Measurements from ENCODE around the gene RBM8A.

RBM8A gene

DNA sequence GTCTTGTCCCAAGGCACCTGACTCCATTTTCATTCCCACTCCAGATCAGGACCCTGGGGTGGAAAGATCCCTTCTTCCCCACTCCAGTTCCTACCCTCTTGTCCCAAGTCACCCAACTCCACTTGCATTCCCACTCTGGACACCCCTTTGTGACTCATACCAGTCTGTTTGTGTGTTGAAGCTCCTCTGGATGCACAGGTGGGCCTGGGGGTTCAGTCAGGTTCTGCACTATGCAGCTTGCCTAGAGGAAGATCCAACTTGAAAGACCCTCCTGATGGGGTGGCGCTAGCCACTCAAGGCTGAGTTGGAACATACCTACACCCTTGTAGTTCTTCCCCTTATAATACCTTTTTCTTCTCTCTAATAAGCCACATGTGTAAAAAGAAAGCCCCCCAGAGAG, 31.8 kb downstream of the RBM8A start:
- Histone ChIP-seq H3K79me2 (ENCODE audit: insufficient read depth, low read length) (no peaks in the 10 kb centered on the region), H3K27ac (ENCODE audit: low read depth, low read length, poor library complexity, severe bottlenecking) (no peak overlapping the region), H3K4me3 (ENCODE audit: low read depth, low read length, poor library complexity, severe bottlenecking) (no peak overlapping the region), H3K9me2 (ENCODE audit: low read depth, low read length) (no peaks in the 10 kb centered on the region), H2AFZ (ENCODE audit: low read length) (no peak overlapping the region), H3K4me1 (ENCODE audit: insufficient read depth, low read length, severe bottlenecking) (no peaks in the 10 kb centered on the region), H3K4me2 (ENCODE audit: low read length) (no peak overlapping the region), H3K9ac (ENCODE audit: low read length) (no peak overlapping the region), H3K27me3 (ENCODE audit: insufficient read depth, low read length) (no peaks in the 10 kb centered on the region), H4K20me1 (ENCODE audit: insufficient read depth, low read length) (no peaks in the 10 kb centered on the region), H3K9me3 (ENCODE audit: low read length) (no peaks in the 10 kb centered on the region), H3K36me3 (ENCODE audit: insufficient read depth, low read length) (no peaks in the 10 kb centered on the region), H3F3A (ENCODE audit: insufficient read depth, low read length) (no peaks in the 10 kb centered on the region)
- no peak for TF ChIP-seq EZH2 (IDR thresholded peaks at IDR 0.05; ENCODE audit: borderline replicate concordance, low read length)
- TF ChIP-seq, protein P1, sequence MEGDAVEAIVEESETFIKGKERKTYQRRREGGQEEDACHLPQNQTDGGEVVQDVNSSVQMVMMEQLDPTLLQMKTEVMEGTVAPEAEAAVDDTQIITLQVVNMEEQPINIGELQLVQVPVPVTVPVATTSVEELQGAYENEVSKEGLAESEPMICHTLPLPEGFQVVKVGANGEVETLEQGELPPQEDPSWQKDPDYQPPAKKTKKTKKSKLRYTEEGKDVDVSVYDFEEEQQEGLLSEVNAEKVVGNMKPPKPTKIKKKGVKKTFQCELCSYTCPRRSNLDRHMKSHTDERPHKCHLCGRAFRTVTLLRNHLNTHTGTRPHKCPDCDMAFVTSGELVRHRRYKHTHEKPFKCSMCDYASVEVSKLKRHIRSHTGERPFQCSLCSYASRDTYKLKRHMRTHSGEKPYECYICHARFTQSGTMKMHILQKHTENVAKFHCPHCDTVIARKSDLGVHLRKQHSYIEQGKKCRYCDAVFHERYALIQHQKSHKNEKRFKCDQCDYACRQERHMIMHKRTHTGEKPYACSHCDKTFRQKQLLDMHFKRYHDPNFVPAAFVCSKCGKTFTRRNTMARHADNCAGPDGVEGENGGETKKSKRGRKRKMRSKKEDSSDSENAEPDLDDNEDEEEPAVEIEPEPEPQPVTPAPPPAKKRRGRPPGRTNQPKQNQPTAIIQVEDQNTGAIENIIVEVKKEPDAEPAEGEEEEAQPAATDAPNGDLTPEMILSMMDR (IDR thresholded peaks at IDR 0.05; ENCODE audit: low read length) = no peak

DNA sequence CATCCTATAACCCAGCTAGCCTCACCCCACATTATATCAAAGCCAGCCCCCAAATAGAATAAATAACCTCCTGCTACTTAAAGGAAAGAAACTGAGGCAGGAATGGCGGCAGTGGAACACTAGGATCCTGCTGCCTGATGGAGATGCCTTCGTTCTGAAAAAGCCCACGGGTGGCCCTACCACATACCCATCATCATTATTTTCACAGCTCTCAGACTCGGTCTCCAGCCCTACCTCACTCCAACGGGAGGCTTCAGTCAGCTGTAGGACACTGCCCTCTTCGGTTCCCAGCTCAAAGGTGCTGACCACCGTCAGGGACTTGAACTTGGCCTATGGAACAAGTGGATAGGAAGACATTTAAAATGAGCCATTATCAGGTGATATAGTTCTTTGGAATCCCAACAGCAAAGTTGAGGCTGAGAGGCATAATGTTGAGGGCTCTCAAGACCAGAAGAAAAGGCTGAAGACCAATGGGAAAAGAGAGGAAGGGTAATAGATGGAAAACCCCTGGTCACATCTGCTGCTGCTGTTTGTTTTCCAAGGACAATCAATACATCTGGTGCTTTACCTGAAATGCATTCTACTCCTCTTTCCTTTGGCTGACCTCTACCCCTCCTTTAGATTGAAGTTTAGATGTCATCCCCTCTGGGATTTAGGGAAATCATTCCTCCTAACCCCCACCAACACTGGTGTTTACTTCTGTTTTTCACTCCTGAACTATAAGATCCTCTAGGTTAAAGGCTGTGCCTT, 33.8 kb downstream of the RBM8A start:
- no peaks in the 10 kb centered on the region for H3K9me3 ChIP-seq (ENCODE audit: low read length)
- H3F3A ChIP-seq (ENCODE audit: insufficient read depth, low read length) = no peaks in the 10 kb centered on the region
- H2AFZ ChIP-seq (ENCODE audit: low read length) = no peak overlapping the region
- no peaks in the 10 kb centered on the region for H3K4me1 ChIP-seq (ENCODE audit: insufficient read depth, low read length, severe bottlenecking)
- H3K79me2 ChIP-seq (ENCODE audit: insufficient read depth, low read length) = no peaks in the 10 kb centered on the region
- no peak for TF ChIP-seq EZH2 (IDR thresholded peaks at IDR 0.05; ENCODE audit: borderline replicate concordance, low read length)
- H3K27ac ChIP-seq (ENCODE audit: low read depth, low read length, poor library complexity, severe bottlenecking) = no peak overlapping the region
- peaks cover 4% of the 10 kb centered on the region; the same call in 1 of the 2 replicates for H3K27me3 ChIP-seq (ENCODE audit: insufficient read depth, low read length)
- no peak overlapping the region for H3K9ac ChIP-seq (ENCODE audit: low read length)
- H3K4me3 ChIP-seq (ENCODE audit: low read depth, low read length, poor library complexity, severe bottlenecking) = no peak overlapping the region
- no peaks in the 10 kb centered on the region for H3K9me2 ChIP-seq (ENCODE audit: low read depth, low read length)
- H3K4me2 ChIP-seq (ENCODE audit: low read length) = no peak overlapping the region
- no peaks in the 10 kb centered on the region for H3K36me3 ChIP-seq (ENCODE audit: insufficient read depth, low read length)
- no peaks in the 10 kb centered on the region for H4K20me1 ChIP-seq (ENCODE audit: insufficient read depth, low read length)

DNA sequence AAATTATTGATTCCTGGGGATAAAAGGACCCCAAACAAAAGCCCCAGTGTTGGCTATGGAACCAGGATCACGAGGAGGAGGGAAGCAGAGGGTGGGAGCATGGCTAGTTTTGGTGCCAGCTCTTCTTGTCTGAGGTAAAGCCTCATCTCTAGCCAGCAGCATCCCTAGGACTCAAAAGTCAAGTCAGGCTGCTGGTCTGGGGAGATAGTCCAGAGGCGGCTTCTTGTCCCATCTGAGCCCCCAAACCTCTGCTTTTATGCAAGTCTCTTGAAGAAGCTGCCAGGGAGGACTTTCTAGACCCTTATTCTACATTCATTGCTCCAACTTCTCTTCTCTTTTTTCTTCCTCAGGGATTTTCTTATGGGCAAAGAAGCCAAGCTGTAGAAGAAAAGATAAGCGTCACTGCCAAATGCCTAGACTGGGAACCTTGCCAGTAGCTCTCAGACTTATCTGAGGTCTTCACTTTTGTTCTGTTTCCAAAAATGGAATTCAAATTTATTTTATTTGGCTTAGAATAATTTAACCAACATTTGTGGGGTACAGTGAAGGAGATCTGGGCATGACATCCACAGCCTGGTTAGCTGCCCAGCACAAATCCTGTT, 34.7 kb downstream of the RBM8A start:
- H3K9ac ChIP-seq (ENCODE audit: low read length) = no peak overlapping the region
- no peaks in the 10 kb centered on the region for H4K20me1 ChIP-seq (ENCODE audit: insufficient read depth, low read length)
- no peak overlapping the region for H2AFZ ChIP-seq (ENCODE audit: low read length)
- H3K36me3 ChIP-seq (ENCODE audit: insufficient read depth, low read length) = no peaks in the 10 kb centered on the region
- no peaks in the 10 kb centered on the region for H3K9me3 ChIP-seq (ENCODE audit: low read length)
- H3K4me3 ChIP-seq (ENCODE audit: low read depth, low read length, poor library complexity, severe bottlenecking) = no peak overlapping the region
- no peaks in the 10 kb centered on the region for H3K9me2 ChIP-seq (ENCODE audit: low read depth, low read length)
- no peak for TF ChIP-seq EZH2 (IDR thresholded peaks at IDR 0.05; ENCODE audit: borderline replicate concordance, low read length)
- TF ChIP-seq, protein P1 (IDR thresholded peaks at IDR 0.05; ENCODE audit: low read length) = no peak
- H3K4me2 ChIP-seq (ENCODE audit: low read length) = no peak overlapping the region
- H3K79me2 ChIP-seq (ENCODE audit: insufficient read depth, low read length) = no peaks in the 10 kb centered on the region
- peaks cover 5% of the 10 kb centered on the region; the same call in 1 of the 2 replicates for H3K27me3 ChIP-seq (ENCODE audit: insufficient read depth, low read length)
- H3K27ac ChIP-seq (ENCODE audit: low read depth, low read length, poor library complexity, severe bottlenecking) = no peak overlapping the region
- H3F3A ChIP-seq (ENCODE audit: insufficient read depth, low read length) = no peaks in the 10 kb centered on the region
- H3K4me1 ChIP-seq (ENCODE audit: insufficient read depth, low read length, severe bottlenecking) = no peaks in the 10 kb centered on the region

Measured in OCI-LY1 (cell line).